ENCODE data around the gene SYNE2. TPM values are rescaled to one million over a fixed set of nuclear protein-coding genes. Genes with fewer than 3 reads are reported as not detected.

Gene SYNE2
- total RNA-seq, 1 experiment from 2014 or later = 25.9 TPM

DNA sequence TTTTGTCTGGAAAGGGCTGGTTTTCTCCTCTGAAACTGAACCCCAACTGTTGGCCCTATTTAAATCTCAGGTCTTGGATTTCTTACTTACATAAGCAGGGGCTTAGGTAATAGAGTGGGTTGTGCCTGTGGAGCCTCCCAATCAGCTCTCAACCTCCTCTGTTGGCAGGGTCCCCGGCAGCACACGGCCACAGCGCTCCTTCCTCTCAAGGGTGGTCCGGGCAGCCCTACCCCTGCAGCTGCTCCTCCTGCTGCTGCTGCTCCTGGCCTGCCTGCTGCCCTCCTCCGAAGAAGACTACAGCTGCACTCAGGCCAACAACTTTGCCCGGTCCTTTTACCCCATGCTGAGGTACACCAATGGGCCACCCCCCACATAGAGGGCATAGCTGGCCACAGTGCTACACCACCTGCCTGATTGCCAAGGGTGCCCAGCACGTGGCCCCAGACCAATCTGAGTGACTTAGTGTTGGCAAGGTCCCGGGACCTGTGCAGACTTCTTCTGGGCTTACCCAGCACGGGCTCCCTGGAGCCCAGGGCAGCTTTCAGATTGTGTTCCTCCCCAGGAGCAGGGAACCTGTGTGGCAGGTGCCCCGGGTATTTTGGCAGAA, 372.4 kb downstream of the SYNE2 start:
- peaks cover 76% of the 10 kb centered on the region for H3K36me3 ChIP-seq (ENCODE audit: insufficient read depth, low read length)
- peaks cover 17% of the 10 kb centered on the region; the same call in 1 of the 2 replicates for H4K20me1 ChIP-seq (ENCODE audit: insufficient read depth, low read depth, low read length)
- H3K27me3 ChIP-seq (ENCODE audit: low read length) = no peaks in the 10 kb centered on the region
- no peak overlapping the region for H3K4me3 ChIP-seq (ENCODE audit: low read length)
- no peak for DNase-seq
- no peak overlapping the region for H2AFZ ChIP-seq (ENCODE audit: low read length)
- no peak overlapping the region for H3K4me2 ChIP-seq (ENCODE audit: low read depth, low read length, poor library complexity, severe bottlenecking)
- H3K4me1 ChIP-seq (ENCODE audit: low read length) = peaks cover 94% of the 10 kb centered on the region
- no peaks in the 10 kb centered on the region for H3K9me3 ChIP-seq (ENCODE audit: low read length)
- peak overlapping the region; percentile 97 for H3K27ac ChIP-seq (ENCODE audit: low read length)
- H3K79me2 ChIP-seq (ENCODE audit: low read length) = peaks cover 96% of the 10 kb centered on the region
- no peaks in the 10 kb centered on the region for H3K9me2 ChIP-seq (replicated peaks; ENCODE audit: insufficient read depth, low read length)
- H3K9ac ChIP-seq (ENCODE audit: low read length) = no peak overlapping the region

DNA sequence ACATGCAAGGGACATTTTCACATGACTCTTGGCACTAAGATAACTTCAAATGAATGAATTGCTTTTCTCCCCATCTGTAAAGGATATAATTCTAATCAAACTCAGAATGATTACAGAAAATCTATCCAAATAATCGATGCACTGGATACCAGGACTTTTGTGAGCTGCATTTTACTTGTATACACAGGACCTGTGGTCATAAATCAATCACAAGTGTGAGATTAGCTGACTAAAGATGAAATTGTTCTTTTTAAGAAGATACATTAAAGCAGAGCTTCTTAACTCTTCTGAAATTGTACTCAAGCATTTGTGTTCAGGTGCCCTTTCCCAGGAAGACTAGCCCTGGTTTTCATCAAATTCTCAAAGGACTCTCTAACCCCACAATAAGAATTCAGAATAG, 375.1 kb downstream of the SYNE2 start:
- H3K36me3 ChIP-seq (ENCODE audit: insufficient read depth, low read length) = peaks cover 76% of the 10 kb centered on the region
- H3K4me2 ChIP-seq (ENCODE audit: low read depth, low read length, poor library complexity, severe bottlenecking) = peak overlapping the region; percentile 17
- H3K79me2 ChIP-seq (ENCODE audit: low read length) = peaks cover 99% of the 10 kb centered on the region

DNA sequence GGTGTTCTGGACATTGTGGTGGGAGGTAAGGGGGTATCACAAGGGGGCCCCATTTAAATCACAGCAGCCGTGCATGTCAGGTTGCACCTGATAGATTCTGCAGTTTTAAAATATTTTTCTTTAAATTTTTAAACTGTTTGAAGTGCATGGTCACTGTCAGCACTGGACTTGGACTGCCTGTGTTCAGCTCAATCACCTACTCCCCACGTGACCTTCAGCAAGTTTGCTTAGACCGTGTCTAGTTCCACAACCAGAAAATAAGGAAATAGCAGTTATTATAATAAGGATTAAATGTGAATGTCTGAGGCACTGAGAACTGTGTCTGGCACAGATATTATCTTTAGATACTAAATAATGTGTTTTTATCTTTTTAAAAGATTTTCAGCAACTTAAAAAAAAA, 376.7 kb downstream of the SYNE2 start:
- Histone ChIP-seq H3K79me2 (ENCODE audit: low read length) (peaks cover 99% of the 10 kb centered on the region), H3K9me2 (replicated peaks; ENCODE audit: insufficient read depth, low read length) (no peaks in the 10 kb centered on the region), H4K20me1 (ENCODE audit: insufficient read depth, low read depth, low read length) (peaks cover 21% of the 10 kb centered on the region; the same call in 1 of the 2 replicates), H3K9me3 (ENCODE audit: low read length) (no peaks in the 10 kb centered on the region), H3K4me1 (ENCODE audit: low read length) (peaks cover 83% of the 10 kb centered on the region), H3K27me3 (ENCODE audit: low read length) (no peaks in the 10 kb centered on the region), H3K9ac (ENCODE audit: low read length) (no peak overlapping the region; the same call in 1 of the 2 replicates), H2AFZ (ENCODE audit: low read length) (no peak overlapping the region), H3K27ac (ENCODE audit: low read length) (peak overlapping the region; percentile 70), H3K4me2 (ENCODE audit: low read depth, low read length, poor library complexity, severe bottlenecking) (peak overlapping the region; percentile 17), H3K4me3 (ENCODE audit: low read length) (no peak overlapping the region), H3K36me3 (ENCODE audit: insufficient read depth, low read length) (peaks cover 67% of the 10 kb centered on the region)
- DNase-seq = no peak

More for the DNA sequence above, 375.1 kb downstream of the SYNE2 start:
- no peaks in the 10 kb centered on the region for H3K9me2 ChIP-seq (replicated peaks; ENCODE audit: insufficient read depth, low read length)
- peaks cover 21% of the 10 kb centered on the region; the same call in 1 of the 2 replicates for H4K20me1 ChIP-seq (ENCODE audit: insufficient read depth, low read depth, low read length)
- H2AFZ ChIP-seq (ENCODE audit: low read length) = no peak overlapping the region
- peaks cover 93% of the 10 kb centered on the region for H3K4me1 ChIP-seq (ENCODE audit: low read length)
- H3K27ac ChIP-seq (ENCODE audit: low read length) = peak overlapping the region; percentile 70
- DNase-seq = no peak
- H3K9me3 ChIP-seq (ENCODE audit: low read length) = no peaks in the 10 kb centered on the region
- peak overlapping the region; percentile 13 for H3K9ac ChIP-seq (ENCODE audit: low read length)
- H3K27me3 ChIP-seq (ENCODE audit: low read length) = no peaks in the 10 kb centered on the region
- H3K4me3 ChIP-seq (ENCODE audit: low read length) = no peak overlapping the region

DNA sequence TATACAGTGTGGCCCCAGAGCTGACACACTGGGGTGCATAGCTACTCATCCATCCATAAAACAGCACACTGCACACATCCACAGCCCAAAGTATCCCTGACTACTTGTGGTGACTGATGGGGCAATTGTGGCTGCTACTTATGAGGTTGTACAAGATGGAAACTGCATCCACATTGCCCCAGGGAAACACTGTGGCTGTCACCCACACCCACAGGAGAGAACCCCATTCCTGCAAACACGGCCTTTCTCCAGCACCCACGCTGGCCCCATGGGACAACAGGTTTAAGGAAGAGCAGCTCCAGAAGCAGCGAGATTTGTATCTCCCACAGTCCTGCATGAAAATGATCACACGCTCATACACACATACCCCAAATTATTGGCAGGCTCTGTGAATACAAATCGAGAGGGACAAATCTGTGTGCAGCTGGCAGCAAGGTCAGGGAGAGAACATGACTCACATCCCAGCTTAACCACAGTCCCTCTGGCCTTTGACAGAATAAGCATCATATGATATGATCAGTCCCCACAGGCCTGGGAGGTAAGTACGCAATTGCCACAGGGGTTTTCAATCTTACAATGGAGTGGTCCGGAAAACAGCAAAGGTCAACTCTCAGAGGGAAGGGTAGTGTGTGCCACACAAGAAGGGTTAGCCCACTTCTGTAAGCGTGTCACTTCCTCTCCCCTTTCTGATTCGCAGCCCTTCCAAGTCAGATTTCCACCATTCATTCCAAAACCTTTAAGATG, 379.5 kb downstream of the SYNE2 start:
- Histone ChIP-seq H3K27ac (ENCODE audit: low read length) (peak overlapping the region; percentile 98), H3K4me3 (ENCODE audit: low read length) (peak overlapping the region; percentile 82), H3K79me2 (ENCODE audit: low read length) (peaks cover 80% of the 10 kb centered on the region), H3K27me3 (ENCODE audit: low read length) (no peaks in the 10 kb centered on the region), H3K4me2 (ENCODE audit: low read depth, low read length, poor library complexity, severe bottlenecking) (peak overlapping the region; percentile 90), H4K20me1 (ENCODE audit: insufficient read depth, low read depth, low read length) (peaks cover 12% of the 10 kb centered on the region; the same call in 1 of the 2 replicates), H3K4me1 (ENCODE audit: low read length) (peaks cover 82% of the 10 kb centered on the region), H3K9me3 (ENCODE audit: low read length) (no peaks in the 10 kb centered on the region), H3K9ac (ENCODE audit: low read length) (peak overlapping the region; percentile 89), H3K9me2 (replicated peaks; ENCODE audit: insufficient read depth, low read length) (no peaks in the 10 kb centered on the region), H3K36me3 (ENCODE audit: insufficient read depth, low read length) (peaks cover 43% of the 10 kb centered on the region), H2AFZ (ENCODE audit: low read length) (no peak overlapping the region)
- DNase-seq = peak; percentile 83

DNA sequence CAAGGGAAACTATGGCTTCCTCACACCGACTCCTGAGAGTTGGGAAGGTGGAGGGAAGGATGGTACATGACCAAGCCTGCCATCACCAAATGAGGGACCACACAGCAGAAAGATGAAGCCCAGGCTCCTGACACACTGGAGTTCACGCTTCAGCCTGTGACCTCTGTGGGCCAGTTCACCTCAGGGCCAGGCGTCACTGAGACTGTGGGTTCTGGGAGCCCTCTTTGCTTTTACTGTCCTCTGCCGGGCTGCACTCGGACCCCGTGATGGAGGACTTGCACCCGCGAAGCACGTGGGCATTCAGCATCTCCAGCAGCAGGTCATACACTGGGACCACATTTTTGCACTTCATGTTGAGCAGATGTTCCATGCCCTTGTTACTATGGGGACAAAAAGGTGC, 380.1 kb downstream of the SYNE2 start:
- Histone ChIP-seq H3K4me1 (ENCODE audit: low read length) (peaks cover 80% of the 10 kb centered on the region), H3K79me2 (ENCODE audit: low read length) (peaks cover 73% of the 10 kb centered on the region), H3K9me3 (ENCODE audit: low read length) (no peaks in the 10 kb centered on the region), H3K4me2 (ENCODE audit: low read depth, low read length, poor library complexity, severe bottlenecking) (peak overlapping the region; percentile 90), H3K36me3 (ENCODE audit: insufficient read depth, low read length) (peaks cover 37% of the 10 kb centered on the region), H4K20me1 (ENCODE audit: insufficient read depth, low read depth, low read length) (peaks cover 12% of the 10 kb centered on the region; the same call in 1 of the 2 replicates), H3K27ac (ENCODE audit: low read length) (peak overlapping the region; percentile 98), H2AFZ (ENCODE audit: low read length) (no peak overlapping the region), H3K9me2 (replicated peaks; ENCODE audit: insufficient read depth, low read length) (no peaks in the 10 kb centered on the region), H3K4me3 (ENCODE audit: low read length) (peak overlapping the region; percentile 82), H3K9ac (ENCODE audit: low read length) (peak overlapping the region; percentile 89), H3K27me3 (ENCODE audit: low read length) (no peaks in the 10 kb centered on the region)
- DNase-seq = peak; percentile 74

DNA sequence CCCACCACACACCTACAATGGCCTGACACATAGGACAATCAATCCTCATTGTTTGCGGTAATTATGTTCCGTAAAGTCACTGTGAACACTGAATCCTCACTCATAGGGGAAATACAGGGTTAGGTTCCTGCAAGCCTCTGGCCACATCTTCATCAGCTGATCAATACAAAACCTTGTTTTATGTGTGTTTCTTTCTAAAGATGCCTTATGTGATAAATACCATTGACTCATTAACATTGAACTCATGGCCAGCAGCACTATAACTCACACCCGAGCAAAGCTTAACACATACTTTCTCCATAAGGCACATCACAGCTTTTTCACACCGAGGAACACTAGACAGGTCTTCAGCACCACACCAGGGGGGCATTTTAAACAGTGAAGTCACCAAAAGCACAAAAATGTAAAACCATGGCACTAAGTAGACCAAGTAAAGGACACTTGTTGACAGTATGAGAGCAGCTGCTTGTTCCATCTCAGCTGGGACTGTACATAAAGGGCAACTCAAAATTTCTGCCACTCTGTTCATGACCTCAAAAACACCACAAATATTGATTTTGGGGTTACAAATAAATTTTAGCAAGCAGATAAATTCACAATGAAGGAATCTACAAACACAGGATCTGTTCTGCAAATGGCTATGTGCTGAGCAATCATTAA, 380.9 kb downstream of the SYNE2 start:
- H3K36me3 ChIP-seq (ENCODE audit: insufficient read depth, low read length) = peaks cover 30% of the 10 kb centered on the region
- H3K79me2 ChIP-seq (ENCODE audit: low read length) = peaks cover 66% of the 10 kb centered on the region
- H2AFZ ChIP-seq (ENCODE audit: low read length) = no peak overlapping the region
- H3K4me3 ChIP-seq (ENCODE audit: low read length) = peak overlapping the region; percentile 82
- H3K9me3 ChIP-seq (ENCODE audit: low read length) = no peaks in the 10 kb centered on the region
- peak; percentile 59 for DNase-seq
- H3K9ac ChIP-seq (ENCODE audit: low read length) = peak overlapping the region; percentile 89
- H3K4me1 ChIP-seq (ENCODE audit: low read length) = peaks cover 80% of the 10 kb centered on the region
- H3K4me2 ChIP-seq (ENCODE audit: low read depth, low read length, poor library complexity, severe bottlenecking) = peak overlapping the region; percentile 90
- H3K27ac ChIP-seq (ENCODE audit: low read length) = peak overlapping the region; percentile 98
- no peaks in the 10 kb centered on the region for H3K9me2 ChIP-seq (replicated peaks; ENCODE audit: insufficient read depth, low read length)
- H4K20me1 ChIP-seq (ENCODE audit: insufficient read depth, low read depth, low read length) = peaks cover 6% of the 10 kb centered on the region; the same call in 1 of the 2 replicates
- H3K27me3 ChIP-seq (ENCODE audit: low read length) = no peaks in the 10 kb centered on the region

DNA sequence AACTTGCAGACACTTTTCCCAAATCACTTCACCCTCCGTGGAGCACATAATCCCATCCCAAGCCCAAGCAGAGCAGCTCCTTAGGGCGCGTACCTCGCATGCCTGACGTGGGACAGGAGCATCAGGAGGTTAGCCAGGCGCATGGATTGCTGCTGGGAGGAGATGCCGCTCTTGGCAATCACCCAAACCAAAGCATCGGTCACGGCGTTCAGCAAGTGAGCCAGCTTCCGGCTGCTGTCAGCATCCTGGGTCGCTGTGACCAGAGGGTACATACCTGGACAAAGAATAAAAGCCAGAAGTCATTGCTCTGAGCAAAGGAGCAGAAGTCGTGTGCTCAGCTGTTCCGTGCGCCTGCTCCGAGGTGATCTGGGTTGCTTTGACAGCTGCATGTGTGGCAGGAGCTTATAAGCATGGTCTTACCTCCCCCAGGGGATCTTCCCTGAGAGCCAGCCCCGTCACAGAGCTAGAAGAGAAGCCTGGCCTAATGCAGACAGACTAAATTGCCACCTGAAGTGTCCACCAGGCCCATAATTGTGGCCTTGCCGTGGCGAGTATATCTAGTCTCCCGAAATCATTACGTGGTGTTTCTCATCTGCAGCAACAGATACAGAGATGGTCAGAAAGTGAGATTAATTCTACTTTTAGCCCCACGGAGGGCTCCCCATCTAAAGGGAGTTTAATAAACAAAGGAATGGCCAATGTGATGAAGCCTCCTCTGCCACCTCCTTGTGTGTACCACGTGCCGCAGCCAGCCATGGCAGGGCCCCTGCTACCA, 382.3 kb downstream of the SYNE2 start:
- Histone ChIP-seq H3K4me3 (ENCODE audit: low read length) (peak overlapping the region; percentile 82), H4K20me1 (ENCODE audit: insufficient read depth, low read depth, low read length) (peaks cover 4% of the 10 kb centered on the region; the same call in 1 of the 2 replicates), H3K9me3 (ENCODE audit: low read length) (no peaks in the 10 kb centered on the region), H2AFZ (ENCODE audit: low read length) (no peak overlapping the region), H3K9ac (ENCODE audit: low read length) (peak overlapping the region; percentile 89), H3K79me2 (ENCODE audit: low read length) (peaks cover 52% of the 10 kb centered on the region), H3K36me3 (ENCODE audit: insufficient read depth, low read length) (peaks cover 20% of the 10 kb centered on the region), H3K4me2 (ENCODE audit: low read depth, low read length, poor library complexity, severe bottlenecking) (peak overlapping the region; percentile 90), H3K4me1 (ENCODE audit: low read length) (peaks cover 76% of the 10 kb centered on the region), H3K27me3 (ENCODE audit: low read length) (no peaks in the 10 kb centered on the region), H3K9me2 (replicated peaks; ENCODE audit: insufficient read depth, low read length) (no peaks in the 10 kb centered on the region), H3K27ac (ENCODE audit: low read length) (peak overlapping the region; percentile 98)
- peak; percentile 96 for DNase-seq
